Measurements from ENCODE around the gene TSPOAP1.

Gene TSPOAP1

DNA sequence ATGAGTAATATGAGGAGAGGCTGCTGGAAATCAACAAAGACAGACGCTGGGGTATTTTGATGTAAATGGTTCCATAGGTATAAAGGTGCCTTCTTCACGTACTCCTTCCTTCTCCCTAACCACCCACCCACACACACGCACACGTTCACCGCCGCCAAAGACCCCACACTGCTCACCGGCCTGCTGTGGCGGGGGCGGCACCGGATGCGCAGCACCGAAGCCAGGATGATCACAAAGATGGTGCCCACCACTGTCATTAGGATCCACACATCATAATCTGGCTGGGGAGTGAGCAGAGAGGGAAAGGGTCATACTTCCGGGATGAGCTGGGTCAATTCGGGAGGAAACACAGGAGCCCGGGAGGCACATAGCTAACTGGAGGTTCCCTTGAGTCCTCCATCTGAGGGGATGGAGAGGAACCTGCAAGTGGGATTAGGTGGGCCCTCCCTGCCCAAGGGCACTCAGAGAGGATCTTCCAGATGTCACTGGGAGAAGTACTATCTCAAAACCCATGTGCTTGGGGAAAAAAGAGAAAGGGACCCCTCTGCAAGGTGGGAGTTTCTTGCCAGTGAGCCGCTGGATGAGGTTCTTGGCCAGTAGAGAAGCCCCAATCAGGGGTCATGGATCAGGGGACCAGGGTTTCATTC lies 33.9 kb upstream of the TSPOAP1 start:
- TF ChIP-seq, protein P1, sequence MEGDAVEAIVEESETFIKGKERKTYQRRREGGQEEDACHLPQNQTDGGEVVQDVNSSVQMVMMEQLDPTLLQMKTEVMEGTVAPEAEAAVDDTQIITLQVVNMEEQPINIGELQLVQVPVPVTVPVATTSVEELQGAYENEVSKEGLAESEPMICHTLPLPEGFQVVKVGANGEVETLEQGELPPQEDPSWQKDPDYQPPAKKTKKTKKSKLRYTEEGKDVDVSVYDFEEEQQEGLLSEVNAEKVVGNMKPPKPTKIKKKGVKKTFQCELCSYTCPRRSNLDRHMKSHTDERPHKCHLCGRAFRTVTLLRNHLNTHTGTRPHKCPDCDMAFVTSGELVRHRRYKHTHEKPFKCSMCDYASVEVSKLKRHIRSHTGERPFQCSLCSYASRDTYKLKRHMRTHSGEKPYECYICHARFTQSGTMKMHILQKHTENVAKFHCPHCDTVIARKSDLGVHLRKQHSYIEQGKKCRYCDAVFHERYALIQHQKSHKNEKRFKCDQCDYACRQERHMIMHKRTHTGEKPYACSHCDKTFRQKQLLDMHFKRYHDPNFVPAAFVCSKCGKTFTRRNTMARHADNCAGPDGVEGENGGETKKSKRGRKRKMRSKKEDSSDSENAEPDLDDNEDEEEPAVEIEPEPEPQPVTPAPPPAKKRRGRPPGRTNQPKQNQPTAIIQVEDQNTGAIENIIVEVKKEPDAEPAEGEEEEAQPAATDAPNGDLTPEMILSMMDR (IDR thresholded peaks at IDR 0.05; ENCODE audit: insufficient read depth, low read depth, low read length, missing control alignments) = no peak
- no peak overlapping the region for H3K4me3 ChIP-seq (ENCODE audit: low read length)
- no peak for DNase-seq (ENCODE audit: low read depth)

DNA sequence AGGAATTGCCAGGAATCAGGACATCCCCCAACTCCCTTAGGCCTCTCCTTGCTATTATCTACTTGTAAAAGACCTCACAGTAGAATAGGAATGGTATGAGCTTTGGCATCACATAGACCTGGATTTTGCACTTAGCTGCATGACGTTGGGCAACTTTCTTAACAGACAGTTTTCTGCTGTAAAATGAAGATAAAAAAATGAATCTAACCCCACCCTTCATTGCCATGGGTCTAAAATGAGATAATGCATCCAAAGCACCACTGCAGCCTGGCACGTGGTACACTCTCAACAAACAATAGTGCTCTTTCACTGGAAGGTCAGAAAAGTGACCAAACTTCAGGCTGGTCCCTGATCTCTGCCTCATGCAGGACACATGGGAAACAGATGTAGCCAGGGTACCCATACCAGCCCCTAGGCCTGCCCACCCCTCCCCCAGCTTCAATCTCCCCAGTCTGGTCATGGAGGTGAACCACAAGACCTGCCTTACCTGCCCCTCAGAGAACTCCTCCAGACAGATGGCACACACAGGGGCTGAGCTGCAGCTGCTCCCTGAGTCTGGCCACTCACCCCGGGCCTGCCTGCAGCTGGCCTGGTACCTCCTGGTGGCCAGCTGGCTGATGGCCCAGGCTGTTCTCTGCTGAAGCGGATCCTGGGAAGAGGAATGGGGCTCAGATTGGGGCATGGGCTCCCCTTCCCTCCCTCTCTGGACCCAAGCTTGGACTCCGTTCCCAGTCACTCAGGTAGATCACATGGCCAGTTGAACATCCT lies 31.9 kb upstream of the TSPOAP1 start:
- TF ChIP-seq, protein P1 (IDR thresholded peaks at IDR 0.05; ENCODE audit: insufficient read depth, low read depth, low read length, missing control alignments) = no peak
- no peak for DNase-seq (ENCODE audit: low read depth)
- H3K4me3 ChIP-seq (ENCODE audit: low read length) = no peak overlapping the region

DNA sequence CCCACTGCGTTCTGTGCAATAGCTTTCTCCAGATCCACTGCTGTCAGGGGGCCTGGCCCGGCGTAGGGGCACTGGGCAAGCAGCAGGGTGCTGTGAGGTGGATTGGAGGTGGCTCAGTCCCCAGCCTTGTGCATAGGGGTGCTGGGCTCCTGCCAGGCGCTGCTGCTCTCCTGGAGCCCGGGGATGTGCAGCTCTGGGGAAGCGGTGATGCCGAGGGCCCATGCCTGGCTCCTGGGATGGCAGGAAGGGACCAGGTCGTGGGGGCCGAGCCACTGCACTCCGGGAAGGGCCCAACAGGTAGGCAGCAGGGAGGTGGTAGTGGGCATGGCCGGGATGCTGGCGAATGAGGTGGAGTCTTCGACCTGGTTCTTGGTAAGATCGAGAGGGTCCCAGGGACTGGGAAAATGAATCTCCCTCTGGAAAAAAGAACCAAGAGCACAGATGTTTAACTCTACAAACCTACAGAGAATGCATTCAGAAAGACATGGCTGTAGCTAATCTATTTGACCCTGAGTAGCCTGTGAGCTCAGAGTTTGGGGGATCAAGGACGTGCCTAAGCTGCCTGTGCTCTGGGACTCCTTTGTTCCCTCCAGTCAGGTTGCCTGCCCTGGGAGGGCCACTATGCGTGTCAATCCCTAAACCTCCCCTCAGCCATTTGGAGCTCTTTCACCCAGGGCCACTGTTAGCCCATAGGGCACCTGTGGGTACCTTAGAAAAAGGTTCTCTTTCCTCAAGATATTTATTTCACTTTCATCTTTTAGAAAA lies 30.0 kb upstream of the TSPOAP1 start:
- DNase-seq (ENCODE audit: low read depth) = no peak
- H3K4me3 ChIP-seq (ENCODE audit: low read length) = no peak overlapping the region
- TF ChIP-seq, protein P1 (IDR thresholded peaks at IDR 0.05; ENCODE audit: insufficient read depth, low read depth, low read length, missing control alignments) = no peak

DNA sequence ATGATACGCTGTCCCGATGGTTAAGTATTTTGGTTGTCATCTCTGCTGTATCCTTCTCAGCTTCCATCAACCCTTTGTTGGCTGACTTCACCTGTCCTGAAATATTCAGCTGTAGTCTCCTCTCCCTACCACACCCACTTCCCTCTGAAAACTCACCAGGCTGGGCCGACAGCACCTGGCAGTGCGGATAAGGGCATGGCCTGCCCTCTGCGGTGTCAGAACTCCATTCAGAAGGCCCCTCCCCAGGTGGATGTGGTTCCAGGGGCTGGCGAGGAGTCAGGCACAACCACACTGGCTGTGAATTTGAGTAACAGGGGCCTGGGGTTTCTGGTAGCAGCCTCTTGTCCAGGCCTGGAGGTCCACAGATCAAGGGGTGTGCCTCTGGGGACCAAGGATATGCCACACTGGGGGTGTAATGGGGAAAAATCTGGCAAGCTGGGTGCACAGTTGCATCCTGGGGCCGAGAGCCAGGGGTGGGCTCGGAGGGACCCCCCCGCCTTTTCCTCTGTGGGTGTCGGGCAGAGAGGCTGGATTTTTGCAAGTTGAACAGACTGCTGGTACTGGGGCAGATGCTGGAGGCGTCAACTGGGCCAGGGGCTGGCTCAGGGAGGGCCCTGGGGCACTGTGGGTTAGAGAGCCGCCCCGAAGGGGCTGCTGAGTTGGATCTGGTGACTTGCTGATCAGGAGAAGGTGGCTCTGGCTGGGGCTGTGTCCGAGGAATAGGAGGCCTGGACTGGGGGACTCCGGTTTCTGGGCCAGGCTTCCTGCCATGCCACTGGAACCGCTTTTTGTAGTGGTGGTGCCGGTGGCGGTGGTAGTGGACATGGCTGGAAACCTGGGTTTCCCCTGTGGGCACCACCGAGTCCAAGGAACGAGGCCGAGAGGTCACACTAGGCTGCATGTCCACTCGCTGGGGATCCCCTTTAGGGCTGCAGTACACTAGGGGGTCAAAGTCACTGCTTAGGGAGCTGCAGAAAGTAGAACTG lies 29.0 kb upstream of the TSPOAP1 start:
- no peak overlapping the region for H3K4me3 ChIP-seq (ENCODE audit: low read length)
- no peak for DNase-seq (ENCODE audit: low read depth)
- TF ChIP-seq, protein P1 (IDR thresholded peaks at IDR 0.05; ENCODE audit: insufficient read depth, low read depth, low read length, missing control alignments) = no peak

DNA sequence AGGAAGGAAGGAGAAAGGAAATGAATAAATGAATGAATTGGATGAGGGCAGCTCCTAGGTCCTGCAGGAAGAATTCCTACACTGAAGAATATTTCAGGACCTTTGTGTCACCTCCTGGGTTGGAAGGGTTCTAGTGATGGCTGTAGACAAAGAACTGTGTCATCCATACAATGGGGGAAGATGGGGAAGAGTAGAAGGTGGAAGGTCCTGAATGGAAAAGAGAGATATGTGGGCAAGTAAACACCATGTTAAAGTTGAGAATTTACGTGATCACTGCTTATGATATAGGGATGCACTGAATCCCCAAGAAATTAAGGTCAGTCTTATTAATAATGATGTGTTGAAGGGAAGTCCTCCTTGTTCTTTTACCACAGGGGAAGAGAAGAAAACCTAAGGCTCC lies 27.6 kb upstream of the TSPOAP1 start:
- TF ChIP-seq, protein P1 (IDR thresholded peaks at IDR 0.05; ENCODE audit: insufficient read depth, low read depth, low read length, missing control alignments) = no peak
- no peak overlapping the region for H3K4me3 ChIP-seq (ENCODE audit: low read length)
- DNase-seq (ENCODE audit: low read depth) = no peak

DNA sequence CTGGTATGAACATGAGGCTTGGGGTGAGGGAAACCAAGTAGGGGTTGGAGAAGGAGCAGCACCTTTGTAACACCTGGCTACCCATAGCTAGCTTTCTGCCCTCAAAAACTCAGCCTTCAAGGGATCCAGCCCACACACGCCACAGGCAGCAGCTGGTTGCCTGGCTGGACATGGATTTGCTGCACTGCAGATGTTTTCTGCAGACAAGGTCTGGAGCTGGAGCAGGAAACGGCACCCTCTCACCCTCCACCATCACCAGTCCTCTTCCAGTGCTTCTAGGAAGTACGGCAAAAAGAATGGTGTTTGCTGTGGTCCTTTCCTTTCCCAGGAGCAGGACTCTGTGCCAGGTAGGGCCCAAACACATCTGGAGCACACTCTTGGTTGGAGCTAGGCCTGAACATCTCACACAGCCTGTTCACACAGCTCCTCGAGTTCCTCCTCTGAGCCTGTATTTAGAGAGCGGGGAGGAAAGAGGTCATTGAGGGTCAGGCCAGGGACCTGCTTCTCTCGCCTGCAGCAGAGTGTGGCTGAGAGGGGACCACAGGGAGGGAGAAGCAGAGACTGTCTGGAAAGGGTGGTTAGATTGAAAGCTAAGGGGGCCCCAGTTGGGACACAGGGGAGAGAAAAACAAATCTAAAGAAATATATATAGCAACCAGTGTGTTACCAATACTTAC lies 26.1 kb upstream of the TSPOAP1 start:
- DNase-seq (ENCODE audit: low read depth) = no peak
- TF ChIP-seq, protein P1 (IDR thresholded peaks at IDR 0.05; ENCODE audit: insufficient read depth, low read depth, low read length, missing control alignments) = no peak
- H3K4me3 ChIP-seq (ENCODE audit: low read length) = no peak overlapping the region

Data from epithelial cell of esophagus (primary cell).